HT-29 (cell line): Measurements from ENCODE around the gene ZNF154. TPM values are rescaled to one million over a fixed set of nuclear protein-coding genes. Genes with fewer than 3 reads are reported as not detected.
"Not testable (repeated sequence)": the region's sequence is repeated elsewhere in the genome, so short reads cannot be mapped to it uniquely, and the experiment has no call there.

Experiments used
- DNase-seq: peaks from one replicate; pipeline ENCODE4 v3.0.0-alpha.2; 2015; ENCODE audit warnings: low spot score
- total RNA-seq: library from RNA; depleted of rRNA; stranded (reverse); fragments of >200 nt; shearing (Covaris generic); gene quantifications from 2 replicates; pipeline ENCODE4 v1.2.3, GENCODE V29; 2014; rRNA removed

Gene ZNF154
- total RNA-seq = 0.05 TPM in 1 of 2 replicates, not detected in the other

DNA sequence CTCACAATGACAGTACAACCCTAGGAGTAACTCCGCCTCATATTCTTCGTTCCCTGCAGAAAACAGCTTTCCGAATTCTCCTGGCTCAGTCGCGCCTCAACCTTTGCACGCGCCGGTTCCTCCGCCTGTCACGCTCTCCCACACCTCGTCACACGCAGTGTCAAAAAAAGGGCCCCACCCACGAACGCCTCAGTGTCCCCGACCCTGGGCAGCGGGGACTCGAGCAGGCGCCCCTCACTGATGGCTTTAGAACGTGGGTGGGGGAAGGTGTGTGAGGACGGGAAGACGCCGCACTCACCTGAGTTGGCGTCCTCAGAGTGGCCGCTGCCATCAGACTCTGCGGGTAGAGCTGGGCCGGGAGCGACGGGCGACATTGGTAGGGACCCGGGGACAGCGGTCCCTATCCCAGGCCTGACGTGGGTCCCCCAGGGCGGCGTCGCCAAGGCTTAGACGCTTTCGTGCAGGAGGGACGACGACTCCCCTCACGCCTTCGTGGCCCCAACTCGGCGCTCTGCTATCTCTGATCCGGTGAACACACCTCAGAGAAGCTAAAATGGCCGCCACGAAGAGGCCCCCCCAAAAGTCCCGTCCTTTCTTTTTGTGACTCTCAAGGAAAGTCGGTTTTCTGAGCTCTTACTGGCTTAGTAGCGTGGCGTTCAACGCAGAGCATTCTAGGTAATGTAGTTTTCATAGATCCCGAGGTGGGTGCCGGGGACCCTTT is at the start of gene ZNF154:
TSS of gene ZNF154 (minus strand) at position 564 of the 721 bp plus-strand sequence. CDS start at position 331, 233 bp downstream.
- no peak for DNase-seq

DNA sequence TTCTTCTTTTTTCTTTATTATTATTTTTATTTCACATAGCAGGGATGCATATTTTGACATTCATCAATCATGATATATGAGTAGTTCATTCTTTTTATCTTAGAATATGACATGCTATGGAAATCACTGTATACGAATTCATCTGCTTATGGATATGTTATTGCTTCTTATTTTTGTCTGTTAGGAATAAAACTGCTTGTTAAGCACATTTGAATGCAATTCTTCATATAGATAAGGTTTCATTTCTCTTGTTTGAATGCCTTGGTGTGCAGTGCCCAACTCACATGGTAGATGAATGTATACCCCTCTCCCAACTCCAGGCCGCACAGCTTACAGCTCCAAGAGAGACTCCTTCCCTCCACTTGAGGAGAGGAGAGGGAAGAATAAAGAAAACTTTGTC is 48.9 kb upstream of the ZNF154 start:
- no peak for DNase-seq

DNA sequence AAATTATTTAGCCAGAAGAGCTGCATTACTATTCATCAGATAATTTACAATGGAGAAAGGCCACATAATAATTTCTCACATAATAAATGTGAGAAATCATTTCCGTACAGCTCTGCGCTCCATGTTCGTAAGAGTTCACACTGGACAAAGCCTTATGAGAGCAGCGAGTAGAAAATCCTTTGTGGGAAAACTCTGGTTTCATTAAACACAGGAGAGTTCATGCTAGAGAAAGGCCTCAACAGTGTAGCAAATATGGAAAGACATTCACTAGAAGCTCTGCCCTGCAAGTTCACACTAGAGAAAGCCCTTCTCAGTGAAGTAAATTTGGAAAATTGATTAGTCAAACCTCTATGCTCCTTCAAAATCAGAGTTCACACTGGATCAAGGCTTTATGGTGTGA is 46.0 kb upstream of the ZNF154 start:
- no peak for DNase-seq

GRCh38 chr19:57754091-57754673 is 45.2 kb upstream of the ZNF154 start:
- no peak for DNase-seq

GRCh38 chr19:57748029-57748428 is 39.0 kb upstream of the ZNF154 start:
- DNase-seq = no peak

DNA sequence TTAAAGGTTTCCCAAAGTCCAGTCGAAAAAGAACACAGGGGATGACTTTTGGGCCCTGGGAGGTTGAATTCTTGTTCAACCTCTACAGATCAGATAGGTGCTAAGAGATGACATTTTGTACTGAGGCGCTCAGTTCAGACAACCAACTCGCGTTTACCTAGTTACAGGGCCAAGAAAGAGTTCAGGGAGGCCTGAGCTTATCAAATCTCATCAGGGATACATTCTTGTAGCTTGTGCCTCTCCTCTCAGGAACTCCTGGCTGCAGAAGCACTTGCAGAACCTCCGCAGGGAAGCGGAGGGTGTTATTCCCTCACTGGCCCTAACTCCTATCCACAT is 38.4 kb upstream of the ZNF154 start:
- DNase-seq = peak; percentile 44

DNA sequence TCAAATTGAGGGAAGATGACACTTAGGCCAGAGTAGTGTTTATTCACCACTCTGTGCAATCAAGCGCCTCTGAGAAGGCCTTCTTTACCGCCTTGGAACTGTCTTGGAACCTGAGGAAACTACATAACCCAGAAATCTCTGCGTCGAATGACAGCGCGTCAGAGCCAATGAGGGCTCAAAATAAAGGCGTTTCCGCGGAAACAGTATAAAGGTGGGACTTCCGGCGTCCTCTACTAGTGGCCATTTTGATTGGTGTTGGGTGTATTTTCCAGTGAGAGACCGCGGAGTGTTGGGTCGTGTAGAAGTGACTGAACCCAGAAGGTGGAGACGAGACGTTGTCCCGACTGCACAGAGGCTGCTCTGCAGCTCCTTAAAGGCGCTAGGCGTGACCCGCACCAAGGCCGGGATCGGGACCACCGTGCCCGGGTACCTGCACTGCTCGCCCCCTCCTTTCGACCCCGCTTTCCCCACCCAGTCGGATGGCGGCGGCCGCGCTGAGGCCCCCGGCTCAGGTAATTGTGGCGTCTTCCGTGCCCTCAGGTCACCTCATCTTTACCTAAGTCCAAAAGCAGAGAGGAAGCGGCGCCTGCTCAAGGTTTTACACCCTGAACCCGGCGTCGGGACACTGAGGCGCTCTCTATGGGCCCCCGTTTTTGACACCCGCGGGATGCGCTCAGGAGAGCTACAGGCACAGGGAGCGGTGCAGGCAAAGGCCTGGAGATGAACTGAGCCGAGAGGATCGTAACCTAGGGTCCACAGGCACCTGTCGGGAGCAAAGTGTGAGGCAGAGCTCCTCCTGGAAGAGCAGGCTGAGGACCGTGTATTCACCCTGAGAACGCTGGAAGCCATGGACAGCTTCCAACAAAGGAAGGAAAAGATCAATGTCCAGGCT is 37.8 kb upstream of the ZNF154 start, which contains the start of gene ZNF776:
TSS of gene ZNF776 (plus strand) at position 236 of the 892 bp plus-strand sequence. CDS start at position 480, 244 bp downstream.
- peak; percentile 97 for DNase-seq

- not testable (repeated sequence) for DNase-seq
Measured at GRCh38 chr19:57738770-57739169, 29.8 kb upstream of the ZNF154 start.

GRCh38 chr19:57738320-57738719 is 29.3 kb upstream of the ZNF154 start:
- DNase-seq = peak; percentile 27

GRCh38 chr19:57720878-57721277 is 11.9 kb upstream of the ZNF154 start:
- DNase-seq = no peak

DNA sequence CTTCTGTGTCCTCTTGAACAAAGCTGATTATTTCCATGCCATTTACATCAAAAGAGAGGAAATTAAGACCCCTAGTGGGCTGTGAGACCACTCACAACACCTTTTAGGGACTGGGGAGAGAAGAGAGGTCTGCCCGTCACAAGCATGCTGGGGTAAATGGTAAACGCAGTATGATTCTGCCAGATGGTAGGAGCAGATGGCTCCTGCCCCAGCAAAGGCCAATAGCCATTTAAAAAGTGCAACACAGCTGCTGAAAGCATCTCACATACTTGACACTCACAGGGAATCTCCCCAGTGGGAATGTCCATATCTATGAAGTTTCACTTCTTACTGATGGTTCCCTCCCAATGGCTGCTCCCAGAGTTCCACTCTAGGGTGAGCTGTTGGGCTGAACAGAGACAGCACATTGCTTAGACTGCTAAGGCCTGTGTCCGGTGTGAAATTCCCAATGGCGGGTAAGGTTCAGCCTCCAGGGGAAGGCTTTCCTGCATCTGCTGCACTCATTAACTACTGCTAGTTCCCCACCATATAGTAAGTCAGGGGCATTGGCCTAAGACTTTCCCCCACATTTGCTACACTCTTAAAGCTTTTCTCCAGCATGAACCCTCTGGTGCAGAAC is 11.0 kb upstream of the ZNF154 start:
- DNase-seq = no peak

DNA sequence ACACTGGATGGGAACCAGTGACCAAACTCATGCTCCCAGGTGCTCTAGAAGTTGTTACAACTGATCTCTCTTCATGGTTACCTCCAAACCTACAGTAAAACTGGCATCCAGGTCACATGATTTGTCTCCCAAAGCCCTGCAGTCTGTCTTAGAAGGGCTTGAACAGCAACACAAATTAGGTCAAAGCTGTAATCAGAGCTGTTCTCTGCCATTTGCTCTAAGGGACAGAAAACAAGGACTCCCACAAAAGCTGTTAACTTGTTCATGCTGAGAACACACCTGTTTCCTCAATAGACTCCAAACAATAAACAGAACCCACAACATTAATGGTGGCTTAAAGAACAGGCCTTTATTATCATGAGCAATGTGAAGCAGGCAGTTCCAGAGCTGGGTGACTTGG is 10.4 kb upstream of the ZNF154 start:
- no peak for DNase-seq

DNA sequence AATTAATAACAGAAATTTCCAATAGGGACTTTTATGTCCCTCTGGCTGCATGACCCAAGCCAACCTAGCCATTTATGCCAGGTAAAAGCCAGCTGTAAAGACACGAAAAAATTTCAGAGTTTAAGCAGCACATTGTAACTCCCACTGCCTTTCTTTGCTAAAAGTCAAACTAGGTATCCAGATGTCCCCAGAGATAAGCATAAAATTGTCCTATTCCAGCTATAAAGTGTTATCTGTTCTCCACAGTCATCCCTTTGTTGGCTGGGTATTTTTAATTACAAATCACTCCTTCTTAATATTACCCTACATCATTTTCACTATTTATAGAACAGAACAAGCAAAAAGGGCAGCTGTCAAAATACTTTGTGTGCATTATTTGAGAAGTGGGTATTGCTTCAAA is 3.2 kb upstream of the ZNF154 start:
- DNase-seq = no peak

GRCh38 chr19:57709616-57710015 is 612 bp upstream of the ZNF154 start:
- DNase-seq = no peak

- no peak for DNase-seq
Measured at GRCh38 chr19:57706346-57706745, 2.7 kb downstream of the ZNF154 start.

- DNase-seq = no peak
Measured at GRCh38 chr19:57701625-57702024, 7.4 kb downstream of the ZNF154 start.

- DNase-seq = no peak
Measured at GRCh38 chr19:57689750-57690149, 19.3 kb downstream of the ZNF154 start.

GRCh38 chr19:57688011-57688763 is 20.8 kb downstream of the ZNF154 start:
- DNase-seq = no peak

GRCh38 chr19:57687363-57688010 is 21.5 kb downstream of the ZNF154 start:
- no peak for DNase-seq

DNA sequence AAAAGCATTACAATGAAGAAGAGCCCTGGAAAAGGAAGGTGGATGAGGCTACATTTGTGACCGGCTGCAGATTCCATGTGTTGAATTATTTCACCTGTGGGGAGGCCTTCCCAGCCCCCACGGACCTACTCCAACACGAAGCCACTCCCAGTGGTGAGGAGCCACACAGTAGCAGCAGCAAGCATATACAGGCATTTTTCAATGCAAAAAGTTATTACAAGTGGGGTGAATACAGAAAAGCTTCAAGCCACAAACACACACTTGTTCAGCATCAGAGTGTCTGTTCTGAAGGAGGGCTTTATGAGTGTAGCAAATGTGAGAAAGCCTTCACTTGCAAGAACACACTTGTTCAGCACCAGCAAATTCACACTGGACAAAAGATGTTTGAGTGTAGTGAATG is 22.3 kb downstream of the ZNF154 start:
- no peak for DNase-seq
